HG03025 (cell line): ENCODE results near the gene GPR156.
"Not testable (repeated sequence)": the region's sequence is repeated elsewhere in the genome, so short reads cannot be mapped to it uniquely, and the experiment has no call there.

Experiments used
- ATAC-seq: cut with Tn5 transposase; IDR thresholded peaks from one replicate; pipeline ENCODE4 v1.9.1; 2021; ENCODE audit warnings: mild to moderate bottlenecking, moderate library complexity; ENCODE audit not compliant: unreplicated experiment, low FRiP score

Gene GPR156

DNA sequence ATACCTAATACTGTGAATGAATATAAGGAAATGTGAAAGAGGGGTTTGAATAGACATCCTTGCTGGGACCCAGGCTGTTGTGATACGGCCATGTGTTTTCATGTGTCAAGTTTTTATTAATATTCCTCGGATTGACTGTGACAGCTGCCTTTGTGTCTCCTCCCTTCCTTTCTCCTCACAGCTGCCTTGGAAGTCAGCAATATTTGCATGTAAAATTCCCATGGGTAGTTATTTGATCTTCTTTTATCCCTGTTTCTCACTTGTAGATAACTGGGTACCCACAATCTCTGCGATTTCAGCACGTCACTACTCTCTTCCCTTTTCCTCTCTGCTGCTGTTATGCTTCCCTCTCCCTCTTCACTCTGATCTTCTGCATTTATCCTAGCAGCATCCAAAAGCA, 9.4 kb downstream of the GPR156 start:
- ATAC-seq: no peak

DNA sequence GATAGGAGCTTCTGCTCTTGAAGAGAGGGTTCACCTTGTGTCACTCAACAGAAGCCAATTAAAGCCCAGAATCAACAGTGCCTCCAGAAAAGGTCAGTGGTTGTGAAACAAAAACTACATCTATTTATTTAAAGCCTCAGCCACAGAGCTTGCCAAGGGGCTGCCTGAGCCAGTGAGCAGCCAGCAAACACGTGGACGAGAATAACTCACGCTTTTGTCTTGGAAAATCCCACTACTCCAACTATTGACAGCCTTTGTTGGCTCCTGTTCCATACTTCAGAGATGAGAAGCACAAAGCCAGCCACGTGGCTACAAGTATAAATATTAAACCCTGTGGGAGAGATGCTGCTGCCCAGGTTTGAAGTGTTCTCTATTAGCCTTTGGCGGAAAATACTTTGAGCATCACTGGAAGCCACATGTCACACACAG, 10.3 kb downstream of the GPR156 start:
- ATAC-seq: no peak

GRCh38 chr3:120272286-120272685, 12.7 kb downstream of the GPR156 start:
- ATAC-seq: no peak

GRCh38 chr3:120265989-120266388, 19.0 kb downstream of the GPR156 start:
- ATAC-seq: no peak

GRCh38 chr3:120264963-120265362, 20.1 kb downstream of the GPR156 start:
- no peak for ATAC-seq

DNA sequence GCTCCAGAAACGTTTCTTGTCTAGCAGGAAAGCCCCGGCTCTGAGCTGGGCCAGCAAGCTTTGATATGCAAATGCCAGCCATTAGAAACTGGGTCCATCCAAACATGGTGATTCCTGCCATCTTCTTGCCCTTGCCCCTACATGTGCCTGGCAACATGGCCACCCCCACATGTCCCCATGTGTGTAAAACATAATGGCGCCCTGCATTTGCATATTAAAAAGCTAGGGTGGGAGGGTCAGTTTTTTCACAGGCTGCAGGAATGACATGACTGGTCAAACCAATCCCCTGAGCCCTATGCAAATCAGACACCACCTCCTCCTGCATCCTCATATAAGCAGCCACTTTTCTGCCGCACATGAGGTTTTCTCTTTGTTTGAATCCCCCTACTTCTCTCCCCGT, 21.2 kb downstream of the GPR156 start:
- ATAC-seq: no peak

- ATAC-seq: no peak
Observed at GRCh38 chr3:120258009-120258408, 27.0 kb downstream of the GPR156 start.

GRCh38 chr3:120245386-120245785, 39.6 kb downstream of the GPR156 start:
- ATAC-seq: no peak

DNA sequence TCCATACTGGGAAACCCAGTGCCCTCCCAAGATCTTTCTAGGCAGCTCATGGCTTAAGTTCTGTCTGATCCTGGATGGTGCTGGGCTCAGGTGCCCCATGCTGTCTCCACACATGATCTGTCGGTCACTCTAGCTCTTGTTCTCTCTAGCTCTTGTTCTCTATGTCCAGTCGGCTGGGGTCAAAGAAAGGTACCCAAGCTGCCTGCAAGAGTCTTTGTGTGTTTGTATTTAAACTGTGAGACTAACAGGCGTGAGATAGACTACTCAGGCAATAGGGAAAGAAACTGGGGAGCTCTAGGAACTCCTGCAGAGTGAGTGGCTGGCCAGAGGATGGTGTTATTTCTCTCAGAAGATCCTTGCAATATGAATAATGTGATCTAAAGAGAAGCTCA, 40.2 kb downstream of the GPR156 start:
- no peak for ATAC-seq

- ATAC-seq: no peak
Observed at GRCh38 chr3:120239644-120240043, 45.4 kb downstream of the GPR156 start.

- ATAC-seq: no peak
Observed at GRCh38 chr3:120227710-120228347, 57.2 kb downstream of the GPR156 start.

GRCh38 chr3:120224237-120224636, 60.8 kb downstream of the GPR156 start:
- no peak for ATAC-seq

DNA sequence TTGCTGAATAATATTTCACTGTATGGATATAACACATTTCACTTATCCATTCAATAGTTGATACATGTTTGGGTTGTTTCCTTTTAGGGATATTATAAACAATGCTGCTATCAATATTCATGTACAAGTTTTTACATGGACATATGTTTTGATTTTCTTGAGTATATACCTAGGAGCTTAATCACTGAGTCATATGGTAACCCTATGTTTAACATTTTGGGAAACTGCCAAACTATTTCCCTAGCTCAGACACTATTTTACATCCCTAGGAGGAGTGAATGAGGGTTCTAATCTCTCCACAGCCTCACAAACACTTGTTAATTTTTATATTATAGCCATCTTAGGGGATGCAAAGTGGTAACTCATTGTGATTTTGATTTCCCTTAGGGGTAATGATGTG, 66.0 kb downstream of the GPR156 start:
- ATAC-seq: no peak

DNA sequence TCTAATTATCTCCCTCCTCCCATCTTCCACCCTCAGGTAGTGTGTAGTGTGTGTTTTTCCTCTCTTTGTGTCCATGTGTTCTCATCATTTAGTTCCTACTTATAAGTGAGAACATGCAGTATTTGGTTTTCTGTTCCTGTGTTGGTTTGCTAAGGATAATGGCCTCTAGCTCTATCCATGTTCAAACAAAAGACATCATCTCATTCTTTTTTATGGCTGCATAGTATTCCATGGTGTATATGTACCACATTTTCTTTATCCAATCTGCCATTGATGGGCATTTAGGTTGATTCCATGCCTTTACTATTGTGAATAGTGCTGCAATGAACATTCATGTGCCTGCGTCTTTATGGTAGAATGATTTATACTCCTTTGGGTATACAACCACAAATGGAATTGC, 68.4 kb downstream of the GPR156 start:
- ATAC-seq: not testable (repeated sequence)

DNA sequence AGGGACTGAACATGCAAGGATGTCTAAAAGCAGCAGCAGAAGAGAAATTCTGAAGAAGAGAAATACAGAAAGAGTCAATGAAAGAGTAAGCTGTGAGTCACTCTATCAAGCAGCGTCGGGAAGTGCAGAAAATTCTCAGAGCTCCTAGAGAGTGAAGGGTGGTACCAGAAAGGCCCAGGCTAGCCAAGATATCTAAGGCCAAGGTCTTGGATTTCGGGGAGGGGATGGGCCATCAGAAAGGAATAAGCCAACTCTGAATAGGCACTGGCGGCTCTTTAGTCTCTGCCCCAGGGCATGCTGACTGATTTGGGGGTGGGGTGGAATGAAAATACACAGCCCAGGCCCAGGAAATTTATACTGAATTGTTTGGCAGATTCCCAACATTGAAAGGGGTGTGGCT, 70.8 kb downstream of the GPR156 start:
- ATAC-seq: no peak

DNA sequence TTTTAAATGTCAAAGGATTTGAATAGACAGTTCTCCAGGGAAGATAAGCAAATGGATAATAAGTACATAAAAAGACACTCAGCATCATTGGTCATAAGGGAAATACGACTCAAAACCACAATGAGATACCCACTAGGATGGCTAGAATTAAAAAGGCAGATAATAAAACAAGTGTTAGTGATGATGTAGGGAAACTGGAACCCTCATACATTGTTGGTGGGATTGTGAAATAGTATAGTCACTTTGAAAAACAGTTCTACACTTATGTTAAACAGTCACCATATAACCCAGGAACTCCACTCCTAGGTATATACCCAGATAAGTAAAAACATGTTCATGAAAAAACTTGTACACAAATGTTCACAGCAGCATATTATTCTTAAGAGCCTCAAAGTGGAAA, 72.5 kb downstream of the GPR156 start:
- ATAC-seq: no peak

DNA sequence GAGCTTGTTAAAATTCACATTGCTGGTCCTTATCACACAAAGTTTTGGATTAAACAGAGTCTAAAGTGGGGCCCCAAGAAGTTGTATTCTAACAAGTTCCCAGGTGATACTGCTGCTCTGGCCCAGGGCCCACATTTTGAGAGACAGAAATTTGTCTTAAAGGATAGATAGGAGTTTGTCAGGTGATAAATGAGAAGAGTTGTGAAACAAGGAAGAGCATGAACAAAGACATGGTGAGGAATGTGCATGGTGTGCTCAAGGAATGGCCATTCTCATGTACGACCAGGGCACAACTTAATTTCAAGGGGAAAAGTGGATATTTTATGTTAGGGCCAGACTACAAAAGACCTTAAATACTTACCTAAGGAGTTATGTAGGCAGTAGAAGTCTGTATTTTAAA, 75.6 kb downstream of the GPR156 start:
- no peak for ATAC-seq

DNA sequence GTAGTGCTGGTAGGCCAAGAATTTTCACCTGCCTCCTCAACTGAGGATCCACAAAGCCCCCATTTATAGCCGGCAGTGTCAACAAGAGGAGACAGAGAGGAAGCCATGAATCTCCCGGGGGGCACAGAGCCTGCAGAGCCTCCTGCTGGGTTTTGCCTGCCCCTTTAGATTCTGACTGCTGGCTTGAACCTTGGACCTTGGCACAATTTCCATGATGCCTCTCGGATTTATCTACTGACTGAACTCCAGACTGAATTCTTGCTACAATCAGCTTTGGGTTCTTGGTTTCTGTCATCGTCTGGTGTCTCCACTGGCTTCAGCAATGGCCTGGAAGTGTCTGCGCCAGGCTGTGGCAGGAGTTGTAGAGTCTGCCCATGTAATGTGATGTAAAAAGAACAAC, 80.7 kb downstream of the GPR156 start:
- ATAC-seq: no peak

- ATAC-seq: no peak
Observed at GRCh38 chr3:120203621-120204020, 81.4 kb downstream of the GPR156 start.

DNA sequence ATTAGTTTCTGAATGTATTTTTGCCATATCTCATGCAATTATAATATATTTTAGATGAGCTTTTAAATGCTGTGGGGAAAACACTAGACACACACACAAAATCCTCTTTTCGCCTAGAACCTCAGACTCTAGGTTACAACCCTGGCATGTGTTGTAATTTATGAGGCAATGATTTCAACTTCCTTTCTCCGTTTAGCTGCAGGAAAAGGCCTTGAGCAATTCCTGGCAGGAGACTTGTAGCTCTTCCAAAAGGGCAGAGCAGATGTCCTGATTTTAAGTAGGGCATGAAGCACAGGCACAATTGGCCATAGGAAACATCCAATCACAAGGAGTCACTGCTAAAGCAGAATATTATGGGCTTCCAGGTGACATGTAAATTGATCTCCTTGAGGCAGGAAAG, 82.0 kb downstream of the GPR156 start:
- no peak for ATAC-seq

DNA sequence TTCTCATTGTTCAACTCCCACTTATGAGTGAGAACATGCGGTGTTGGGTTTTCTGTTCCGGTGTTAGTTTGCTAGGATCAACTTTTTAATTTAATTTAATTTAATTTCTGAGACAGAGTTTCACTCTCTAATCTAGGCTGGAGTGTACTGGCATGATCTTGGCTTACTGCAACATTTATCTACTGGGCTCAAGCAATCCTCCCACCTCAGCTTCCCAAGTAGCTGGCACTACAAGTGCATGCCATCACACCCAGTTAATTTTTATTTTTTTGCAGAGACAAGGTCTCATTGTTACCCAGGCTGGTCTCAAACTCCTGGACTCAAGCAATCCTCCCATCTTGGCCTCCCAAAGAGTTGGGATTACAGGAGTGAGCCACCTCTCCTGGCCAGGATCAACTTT, 82.7 kb downstream of the GPR156 start:
- ATAC-seq: no peak

GRCh38 chr3:120200493-120201235, 84.4 kb downstream of the GPR156 start:
- no peak for ATAC-seq
